Small intestine (tissue), 7 donors: ENCODE results near the gene VAMP5. TPM values are rescaled to one million over a fixed set of nuclear protein-coding genes. Genes with fewer than 3 reads are reported as not detected.

Source experiments
- DNase-seq, 2 donors: peaks; one replicate each; pipeline versions ENCODE4 v3.0.0 to v3.0.0-alpha.2; 2013
- FAIRE-seq: peaks from 2 replicates; lab custom pipeline; 2012; peaks lifted over from hg19 to GRCh38; lab: Jason Lieb, UNC
- H3K27ac ChIP-seq, 3 donors: one replicate each; pipeline ENCODE4 v1.5.1; 2013; ENCODE audit warnings: low read length in 2 of 3, mild to moderate bottlenecking in 2 of 3, control low read depth in 1 of 3, inconsistent platforms in 1 of 3, low read depth in 1 of 3, moderate library complexity in 1 of 3
- H3K27me3 ChIP-seq, 3 donors: one replicate each; pipeline ENCODE4 v1.6.1; 2013; ENCODE audit warnings: low read length in 3 of 3, inconsistent platforms in 1 of 3; ENCODE audit not compliant: control insufficient read depth in 3 of 3, insufficient read depth in 3 of 3
- H3K36me3 ChIP-seq, 3 donors: one replicate each; pipeline ENCODE4 v1.6.1; 2013; ENCODE audit warnings: low read length in 3 of 3, inconsistent platforms in 1 of 3, low read depth in 1 of 3, mild to moderate bottlenecking in 1 of 3, moderate library complexity in 1 of 3; ENCODE audit not compliant: control insufficient read depth in 3 of 3, insufficient read depth in 2 of 3
- H3K4me1 ChIP-seq, 3 donors: one replicate each; pipeline ENCODE4 v1.6.1; 2013; ENCODE audit warnings: low read length in 2 of 3, inconsistent platforms in 1 of 3, low read depth in 1 of 3, mild to moderate bottlenecking in 1 of 3, moderate library complexity in 1 of 3; ENCODE audit not compliant: control insufficient read depth in 3 of 3, insufficient read depth in 2 of 3
- H3K4me3 ChIP-seq, 3 donors: one replicate each; pipeline ENCODE4 v1.5.1; 2013; ENCODE audit warnings: low read length in 3 of 3, control low read depth in 1 of 3, inconsistent platforms in 1 of 3, low read depth in 1 of 3, mild to moderate bottlenecking in 1 of 3, moderate library complexity in 1 of 3
- H3K9me3 ChIP-seq, 2 donors: one replicate each; pipeline ENCODE4 v1.6.1; 2013; ENCODE audit warnings: low read depth in 1 of 2, low read length in 1 of 2; ENCODE audit not compliant: control insufficient read depth in 2 of 2, insufficient read depth in 1 of 2
- WGBS, 3 donors: extraction: QIAGEN DNeasy Blood & Tissue Kit; methylation state at CpG; one replicate each; pipeline ENCODE4 v1.1.7; 2013; 5-methylcytosine and 5-hydroxymethylcytosine counted together
- polyA plus RNA-seq, 4 donors: library from polyadenylated mRNA; stranded (reverse) in 3 of 4; unstranded in 1 of 4; fragments of 200-250 nt in 3 of 4; fragments of 120-200 nt in 1 of 4; gene quantifications; one replicate each; pipeline versions ENCODE4 v1.2.1 to v1.2.3, GENCODE V29; 2013
- donor health status: healthy with polysubstance abuse.
- donor health status: control.
- donor health status: control.
- donor health status: Bipolar disorder and iron deficiency.
- donor health status: healthy.

VAMP5 gene
- polyA plus RNA-seq, 4 donors, result 12.8 to 110 (median 86.4) TPM

GRCh38 chr2:85583667-85584353 is 421 bp upstream of the VAMP5 start:
- no peak for FAIRE-seq
- peak overlapping the region; percentile 42 to 66 (median 47) for H3K4me3 ChIP-seq
- 20 to 22% (median 21%) methylated on average over 15 to 16 of the region's 16 CpGs for WGBS, 3 donors
- H3K27me3 ChIP-seq, result no peaks in the 10 kb centered on the region
- H3K4me1 ChIP-seq, result peaks cover 7 to 40% (median 16%) of the 10 kb centered on the region in 3 donors
- DNase-seq, result peak; percentile 37 to 45
- H3K27ac ChIP-seq, result peak overlapping the region; percentile 93 to 98 (median 94)
- H3K9me3 ChIP-seq, result no peaks in the 10 kb centered on the region
- peaks cover 0 to 41% (median 11%) of the 10 kb centered on the region in 3 donors for H3K36me3 ChIP-seq

GRCh38 chr2:85584857-85585780 is 888 bp downstream of the VAMP5 start:
- FAIRE-seq, result no peak
- 14 to 22% (median 20%) methylated on average over 9 of the region's 9 CpGs for WGBS, 3 donors

GRCh38 chr2:85585781-85586105 is 1.5 kb downstream of the VAMP5 start:
- no peaks in the 10 kb centered on the region for H3K27me3 ChIP-seq
- peak overlapping the region in 1 of 3 donors; percentile 4 for H3K4me3 ChIP-seq
- WGBS, 3 donors, result 21 to 55% (median 22%) methylated on average over 1 of the region's 1 CpG
- FAIRE-seq (no peak), DNase-seq (peak; percentile 51 to 83)
- H3K4me1 ChIP-seq, result peaks cover 4 to 24% (median 16%) of the 10 kb centered on the region in 3 donors
- no peaks in the 10 kb centered on the region for H3K9me3 ChIP-seq
- peaks cover 0 to 27% (median 8%) of the 10 kb centered on the region in 3 donors for H3K36me3 ChIP-seq
- peak overlapping the region; percentile 87 to 94 (median 93) for H3K27ac ChIP-seq

More at GRCh38 chr2:85584857-85585780, 888 bp downstream of the VAMP5 start:
- Histone ChIP-seq H3K36me3 (peaks cover 0 to 30% (median 11%) of the 10 kb centered on the region in 3 donors), H3K9me3 (no peaks in the 10 kb centered on the region), H3K27ac (peak overlapping the region; percentile 93 to 98 (median 94)), H3K4me3 (peak overlapping the region; percentile 45 to 66 (median 47)), H3K27me3 (no peaks in the 10 kb centered on the region), H3K4me1 (peaks cover 4 to 27% (median 16%) of the 10 kb centered on the region in 3 donors)
- DNase-seq, result peak; percentile 93 to 98

- Histone ChIP-seq H3K9me3 (no peaks in the 10 kb centered on the region), H3K27me3 (no peaks in the 10 kb centered on the region), H3K27ac (peak overlapping the region in 1 of 3 donors; percentile 47), H3K4me3 (no peak overlapping the region), H3K36me3 (peaks cover 0 to 6% (median 0%) of the 10 kb centered on the region in 3 donors), H3K4me1 (peaks cover 4 to 27% (median 16%) of the 10 kb centered on the region in 3 donors)
- whole genome bisulfite sequencing, 3 donors, result 72 to 91% (median 85%) methylated on average over 4 of the region's 4 CpGs
- FAIRE-seq (no peak), DNase-seq (no peak)
Measured at GRCh38 chr2:85588236-85588635, 4.0 kb downstream of the VAMP5 start.

- Histone ChIP-seq H3K27me3 (no peaks in the 10 kb centered on the region), H3K27ac (peak overlapping the region in 1 of 3 donors; percentile 47), H3K9me3 (no peaks in the 10 kb centered on the region), H3K4me3 (no peak overlapping the region), H3K36me3 (peaks cover 0 to 2% (median 0%) of the 10 kb centered on the region in 3 donors), H3K4me1 (peaks cover 2 to 24% (median 15%) of the 10 kb centered on the region in 3 donors)
- WGBS, 3 donors, result 80 to 93% (median 85%) methylated on average over 4 of the region's 4 CpGs
- DNase-seq, result no peak
- no peak for FAIRE-seq
Measured at GRCh38 chr2:85588645-85589044, 4.4 kb downstream of the VAMP5 start.

GRCh38 chr2:85589181-85589580 is 5.0 kb downstream of the VAMP5 start:
- WGBS, 3 donors, result 87 to 94% (median 93%) methylated on average over 4 of the region's 4 CpGs
- no peak for FAIRE-seq
- H3K4me1 ChIP-seq, result peaks cover 2 to 20% (median 14%) of the 10 kb centered on the region in 3 donors

GRCh38 chr2:85589982-85590791 is 6.0 kb downstream of the VAMP5 start:
- FAIRE-seq (no peak), DNase-seq (no peak)
- no peak overlapping the region for H3K4me3 ChIP-seq
- 52 to 72% (median 72%) methylated on average over 7 of the region's 7 CpGs for WGBS, 3 donors
- peak overlapping the region in 1 of 3 donors; percentile 75 for H3K27ac ChIP-seq
- peaks cover 0 to 2% (median 0%) of the 10 kb centered on the region in 3 donors for H3K36me3 ChIP-seq
- H3K9me3 ChIP-seq, result no peaks in the 10 kb centered on the region
- H3K4me1 ChIP-seq, result peaks cover 2 to 21% (median 19%) of the 10 kb centered on the region in 3 donors
- no peaks in the 10 kb centered on the region for H3K27me3 ChIP-seq

More at GRCh38 chr2:85589181-85589580, 5.0 kb downstream of the VAMP5 start:
- Histone ChIP-seq H3K9me3 (no peaks in the 10 kb centered on the region), H3K4me3 (no peak overlapping the region), H3K27ac (no peak overlapping the region), H3K36me3 (peaks cover 0 to 2% (median 0%) of the 10 kb centered on the region in 3 donors), H3K27me3 (no peaks in the 10 kb centered on the region)
- DNase-seq, result no peak
